OCI-LY1 (cell line): ENCODE data around the gene PCDHGA2.

Experiments
- H2AFZ ChIP-seq: fragments of 200-600 bp; sonication (generic), shearing (Covaris generic); 2 replicates; pipeline ENCODE4 v1.6.0; 2014; ENCODE audit warnings: antibody characterized with exemption, mild to moderate bottlenecking, low read length
- H3F3A ChIP-seq: fragments of 200-600 bp; sonication (generic), shearing (Covaris generic); 2 replicates; pipeline ENCODE4 v1.6.0; 2014; ENCODE audit warnings: mild to moderate bottlenecking, antibody characterized with exemption, low read length, moderate library complexity; ENCODE audit not compliant: insufficient read depth
- H3K27ac ChIP-seq: fragments of 200-600 bp; sonication (generic); 2 replicates; pipeline ENCODE4 v1.5.1; 2014; ENCODE audit warnings: low read length, mixed run types, mild to moderate bottlenecking, low read depth; ENCODE audit not compliant: poor library complexity, severe bottlenecking
- H3K27me3 ChIP-seq: fragments of 200-600 bp; sonication (generic); 2 replicates; pipeline ENCODE4 v1.6.0; 2014; ENCODE audit warnings: antibody characterized with exemption, mild to moderate bottlenecking, low read length, moderate library complexity; ENCODE audit not compliant: insufficient read depth
- H3K36me3 ChIP-seq: fragments of 200-600 bp; sonication (generic); 2 replicates; pipeline ENCODE4 v1.6.1; 2014; ENCODE audit warnings: mild to moderate bottlenecking, antibody characterized with exemption, low read length, moderate library complexity, mixed read lengths; ENCODE audit not compliant: insufficient read depth
- H3K4me1 ChIP-seq: fragments of 200-600 bp; sonication (generic); 2 replicates; pipeline ENCODE4 v1.5.1; 2014; ENCODE audit warnings: mild to moderate bottlenecking, low read length, moderate library complexity; ENCODE audit not compliant: insufficient read depth, severe bottlenecking
- H3K4me2 ChIP-seq: fragments of 200-600 bp; sonication (generic), shearing (Covaris generic); 2 replicates; pipeline ENCODE4 v1.6.1; 2014; ENCODE audit warnings: low read length
- H3K4me3 ChIP-seq: fragments of 200-600 bp; sonication (generic); 2 replicates; pipeline ENCODE4 v1.5.1; 2014; ENCODE audit warnings: low read length, low read depth, mild to moderate bottlenecking, mixed read lengths; ENCODE audit not compliant: poor library complexity, severe bottlenecking
- H3K79me2 ChIP-seq: fragments of 200-600 bp; shearing (Covaris generic); 2 replicates; pipeline ENCODE4 v1.6.1; 2016; ENCODE audit warnings: mixed run types, low read length, mixed read lengths; ENCODE audit not compliant: insufficient read depth
- H3K9ac ChIP-seq: fragments of 200-600 bp; sonication (generic), shearing (Covaris generic); 2 replicates; pipeline ENCODE4 v1.6.1; 2014; ENCODE audit warnings: mild to moderate bottlenecking, low read length, mixed read lengths
- H3K9me2 ChIP-seq: fragments of 200-600 bp; sonication (generic), shearing (Covaris generic); 2 replicates; pipeline ENCODE4 v1.6.1; 2014; ENCODE audit warnings: low read depth, mild to moderate bottlenecking, low read length, mixed read lengths
- H3K9me3 ChIP-seq: fragments of 200-600 bp; shearing (Covaris generic); 2 replicates; pipeline ENCODE4 v1.6.1; 2014; ENCODE audit warnings: low read length, mixed read lengths
- H4K20me1 ChIP-seq: fragments of 200-600 bp; sonication (generic), shearing (Covaris generic); 2 replicates; pipeline ENCODE4 v1.6.0; 2016; ENCODE audit warnings: mild to moderate bottlenecking, low read length; ENCODE audit not compliant: insufficient read depth
- EZH2 ChIP-seq: fragments of 200-600 bp; sonication (generic), shearing (Covaris generic); IDR thresholded peaks from 2 replicates; pipeline ENCODE4 v1.8.0; 2017; ENCODE audit warnings: borderline replicate concordance, mixed run types, mild to moderate bottlenecking, antibody characterized with exemption, low read length, moderate library complexity, mixed read lengths
- TF ChIP-seq, protein P1 (sequence below): fragments of 200-600 bp; sonication (generic), shearing (Covaris generic); IDR thresholded peaks from 2 replicates; pipeline ENCODE4 v1.5.1; 2017; ENCODE audit warnings: mild to moderate bottlenecking, antibody characterized with exemption, low read length, moderate library complexity, mixed read lengths

PCDHGA2 gene

DNA sequence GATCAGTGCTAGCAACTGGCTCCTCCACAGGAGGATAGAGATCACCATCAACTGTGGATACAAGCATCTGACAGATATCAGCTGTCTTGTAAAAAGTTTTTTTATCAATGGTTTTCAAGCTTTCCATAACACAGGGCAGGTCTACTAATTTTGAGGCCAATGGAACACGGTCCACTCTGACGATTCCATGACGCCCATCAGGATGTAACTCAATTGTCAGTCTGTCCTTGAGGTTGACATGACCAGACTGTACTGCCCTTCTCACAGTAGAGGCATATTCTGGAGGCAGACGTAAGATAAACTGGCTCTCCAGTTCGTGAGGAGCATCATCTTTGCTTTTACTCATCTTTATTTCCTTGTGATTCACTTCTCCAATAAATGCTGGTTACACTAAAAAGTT lies 18.9 kb upstream of the PCDHGA2 start:
- Histone ChIP-seq H3K9me2 (no peaks in the 10 kb centered on the region), H3K27me3 (no peaks in the 10 kb centered on the region), H3K36me3 (peaks cover 49% of the 10 kb centered on the region), H3K4me3 (peak overlapping the region; percentile 86), H3K4me2 (peak overlapping the region; percentile 66), H3K4me1 (peaks cover 19% of the 10 kb centered on the region), H3K27ac (no peak overlapping the region), H4K20me1 (no peaks in the 10 kb centered on the region), H3K9ac (no peak overlapping the region; the same call in 1 of the 2 replicates), H2AFZ (no peak overlapping the region), H3F3A (no peaks in the 10 kb centered on the region), H3K9me3 (peaks cover 34% of the 10 kb centered on the region), H3K79me2 (peaks cover 24% of the 10 kb centered on the region)
- TF ChIP-seq, protein P1, sequence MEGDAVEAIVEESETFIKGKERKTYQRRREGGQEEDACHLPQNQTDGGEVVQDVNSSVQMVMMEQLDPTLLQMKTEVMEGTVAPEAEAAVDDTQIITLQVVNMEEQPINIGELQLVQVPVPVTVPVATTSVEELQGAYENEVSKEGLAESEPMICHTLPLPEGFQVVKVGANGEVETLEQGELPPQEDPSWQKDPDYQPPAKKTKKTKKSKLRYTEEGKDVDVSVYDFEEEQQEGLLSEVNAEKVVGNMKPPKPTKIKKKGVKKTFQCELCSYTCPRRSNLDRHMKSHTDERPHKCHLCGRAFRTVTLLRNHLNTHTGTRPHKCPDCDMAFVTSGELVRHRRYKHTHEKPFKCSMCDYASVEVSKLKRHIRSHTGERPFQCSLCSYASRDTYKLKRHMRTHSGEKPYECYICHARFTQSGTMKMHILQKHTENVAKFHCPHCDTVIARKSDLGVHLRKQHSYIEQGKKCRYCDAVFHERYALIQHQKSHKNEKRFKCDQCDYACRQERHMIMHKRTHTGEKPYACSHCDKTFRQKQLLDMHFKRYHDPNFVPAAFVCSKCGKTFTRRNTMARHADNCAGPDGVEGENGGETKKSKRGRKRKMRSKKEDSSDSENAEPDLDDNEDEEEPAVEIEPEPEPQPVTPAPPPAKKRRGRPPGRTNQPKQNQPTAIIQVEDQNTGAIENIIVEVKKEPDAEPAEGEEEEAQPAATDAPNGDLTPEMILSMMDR: no peak
- no peak for TF ChIP-seq EZH2

DNA sequence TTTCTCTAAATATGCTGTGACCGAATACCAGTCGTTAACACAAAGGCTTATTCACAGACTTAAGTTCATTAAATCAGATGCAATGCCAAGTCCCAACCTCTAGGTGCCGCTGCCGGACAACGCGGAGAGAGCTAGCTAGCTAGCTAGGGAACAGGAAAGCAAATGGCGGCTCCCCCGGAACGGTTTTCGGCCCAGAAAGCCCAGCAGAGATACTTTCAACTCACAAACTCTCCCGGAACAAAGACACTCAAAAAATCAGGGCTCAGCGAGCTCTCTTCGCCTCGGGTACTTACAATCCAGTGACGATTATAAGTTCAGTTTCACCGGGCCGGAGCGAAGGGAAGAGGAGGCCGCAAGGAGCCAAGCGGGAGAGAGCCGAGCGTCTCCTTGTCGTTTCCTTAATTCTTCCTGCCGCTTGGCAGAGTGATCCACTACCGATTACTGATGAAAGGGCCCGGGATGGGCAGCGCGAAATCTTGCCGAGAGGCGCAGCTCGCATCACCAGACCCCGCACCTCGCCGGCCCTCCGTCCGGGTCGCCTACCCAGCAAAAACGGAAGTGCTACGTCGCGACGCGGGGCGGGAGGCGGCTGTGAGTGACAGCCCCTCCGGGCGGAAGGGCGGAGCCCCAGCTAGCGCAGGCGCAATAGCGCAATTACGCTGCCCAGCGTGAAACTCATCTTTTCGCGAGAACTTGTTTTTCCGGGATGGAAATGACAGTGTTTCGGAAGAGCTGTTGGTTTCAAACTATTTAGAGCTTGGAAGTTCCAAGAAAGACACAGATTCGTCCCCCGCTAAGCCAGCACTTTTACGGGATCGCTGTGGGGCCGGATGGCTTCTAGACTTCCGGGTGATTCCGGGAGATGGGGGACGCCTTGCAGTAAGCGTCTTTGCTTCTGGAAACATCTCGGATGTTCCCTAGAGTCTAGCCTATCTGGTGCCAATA lies 18.1 kb upstream of the PCDHGA2 start, which contains the start of gene TAF7:
TAF7 (minus strand) TSS at position 560 of the 945 bp plus-strand sequence. CDS start 740 bp downstream, outside the sequence.
- no peaks in the 10 kb centered on the region for H3K9me2 ChIP-seq
- no peaks in the 10 kb centered on the region for H3K27me3 ChIP-seq
- no peaks in the 10 kb centered on the region for H4K20me1 ChIP-seq
- H3K4me3 ChIP-seq: peak within 1 kb of the TSS; percentile 86
- peaks cover 19% of the 10 kb centered on the region for H3K4me1 ChIP-seq
- H3K79me2 ChIP-seq: peaks cover 24% of the 10 kb centered on the region
- peak within 1 kb of the TSS; percentile 90 for H3K9ac ChIP-seq
- peak within 1 kb of the TSS; percentile 66 for H3K4me2 ChIP-seq
- peak within 1 kb of the TSS; percentile 21 for H2AFZ ChIP-seq
- H3F3A ChIP-seq: no peaks in the 10 kb centered on the region
- H3K36me3 ChIP-seq: peaks cover 43% of the 10 kb centered on the region
- TF ChIP-seq, protein P1: peak; percentile 87
- no peak for TF ChIP-seq EZH2
- H3K9me3 ChIP-seq: peaks cover 27% of the 10 kb centered on the region
- H3K27ac ChIP-seq: peak within 1 kb of the TSS; percentile 88

DNA sequence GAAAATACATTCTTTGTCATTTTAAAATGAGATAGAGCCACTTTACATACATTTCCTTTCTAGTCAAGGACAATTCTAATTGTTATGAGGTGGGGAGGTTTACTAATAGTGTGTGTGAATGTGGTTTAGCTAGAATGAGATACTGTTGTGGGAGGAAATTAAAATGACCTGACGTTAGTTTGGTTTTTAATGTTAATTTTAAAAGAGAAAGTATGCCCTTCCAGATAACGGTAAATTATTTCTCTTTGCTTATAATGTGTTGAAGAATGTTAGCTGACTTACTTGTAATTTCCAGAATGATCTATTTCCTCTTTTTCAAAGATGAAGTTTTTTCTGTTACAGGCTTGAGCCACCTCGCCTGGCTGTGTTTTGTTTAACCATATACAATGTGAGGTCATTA lies 16.3 kb upstream of the PCDHGA2 start:
- Histone ChIP-seq H3K27ac (no peak overlapping the region), H3K27me3 (no peaks in the 10 kb centered on the region), H4K20me1 (no peaks in the 10 kb centered on the region), H3K4me2 (no peak overlapping the region), H3K79me2 (peaks cover 24% of the 10 kb centered on the region), H3K4me1 (peaks cover 28% of the 10 kb centered on the region), H3K9me2 (no peaks in the 10 kb centered on the region), H2AFZ (no peak overlapping the region), H3K9me3 (peaks cover 20% of the 10 kb centered on the region), H3F3A (no peaks in the 10 kb centered on the region), H3K9ac (no peak overlapping the region), H3K4me3 (no peak overlapping the region), H3K36me3 (peaks cover 26% of the 10 kb centered on the region)
- TF ChIP-seq, protein P1: no peak
- TF ChIP-seq EZH2: no peak
